GM19193 (cell line): Measurements from ENCODE around the gene ZNF474.

ENCODE experiments used
- POLR2A ChIP-seq: IDR thresholded peaks from 4 replicates; pipeline ENCODE4 v1.6.1; 2011; ENCODE audit not compliant: insufficient read depth, insufficient read length; ENCODE audit errors: extremely low read depth

The ZNF474 gene

DNA sequence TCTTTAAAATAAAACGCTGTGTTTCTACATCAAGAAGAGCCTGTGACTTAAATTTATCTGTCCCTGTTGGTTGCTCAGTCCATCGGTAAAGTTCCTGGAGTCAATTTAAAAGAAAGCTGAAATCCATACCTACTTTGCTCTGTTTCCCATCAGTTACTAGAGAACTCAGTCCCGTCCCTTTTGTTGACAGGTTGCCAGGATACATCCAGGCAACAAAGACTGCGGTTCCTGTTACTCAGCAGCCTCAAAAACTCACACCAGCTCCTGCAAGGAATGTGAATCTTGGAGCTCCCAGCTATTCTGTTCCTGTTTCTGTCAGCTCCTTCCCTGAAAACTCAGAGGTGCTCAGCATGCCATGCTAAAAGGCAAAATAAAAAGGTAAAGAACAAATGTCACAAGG is at the start of gene ZNF474:
Gene ZNF474 (plus strand): TSS at position 241 of the 400 bp plus-strand sequence. CDS start 22,445 bp downstream, outside the sequence.
- TF ChIP-seq POLR2A: no peak

GRCh38 chr5:122081541-122081940 is 47.8 kb upstream of the ZNF474 start:
- TF ChIP-seq POLR2A: no peak

DNA sequence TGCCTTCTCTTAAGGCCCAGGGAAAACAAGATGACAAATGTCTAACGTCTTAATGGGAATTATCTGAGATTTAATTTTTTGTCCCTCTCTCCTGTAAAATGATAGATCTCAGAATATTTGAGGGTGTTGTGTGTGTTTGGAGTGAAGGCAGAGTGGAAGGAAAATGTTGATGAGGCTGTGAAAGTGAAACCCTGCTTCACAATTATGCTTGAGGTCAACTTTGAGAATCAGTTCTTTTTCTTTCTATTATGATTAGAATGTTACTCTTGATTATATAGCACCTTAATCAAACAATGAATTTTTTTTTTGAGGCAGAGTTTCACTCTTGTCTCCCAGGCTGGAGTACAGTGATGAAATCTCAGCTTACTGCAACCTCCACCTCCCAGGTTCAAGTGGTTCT is 45.8 kb upstream of the ZNF474 start:
- TF ChIP-seq POLR2A: no peak

DNA sequence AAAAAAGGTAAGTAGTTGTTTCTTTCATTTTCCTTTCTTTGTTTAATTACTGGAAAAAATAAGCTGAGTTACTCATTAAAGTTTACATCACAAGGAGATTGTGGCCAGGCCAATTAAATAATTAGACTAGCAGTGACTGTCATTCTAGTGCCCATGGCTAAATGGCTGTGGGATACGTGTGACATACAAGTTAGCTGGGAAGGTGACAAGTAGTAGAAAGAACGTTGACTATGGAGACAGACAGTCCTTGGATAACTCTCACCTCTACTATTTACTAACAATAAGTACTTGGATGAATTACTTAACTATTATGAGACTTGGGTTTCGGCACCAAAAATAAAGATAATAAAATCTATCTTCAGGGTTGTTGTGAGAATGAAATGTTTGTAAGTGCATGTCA is 44.3 kb upstream of the ZNF474 start:
- no peak for TF ChIP-seq POLR2A

- no peak for TF ChIP-seq POLR2A
These were observed 40.0 kb upstream of the ZNF474 start for GRCh38 chr5:122089096-122090013.

GRCh38 chr5:122091936-122092600 is 37.3 kb upstream of the ZNF474 start:
- no peak for TF ChIP-seq POLR2A

DNA sequence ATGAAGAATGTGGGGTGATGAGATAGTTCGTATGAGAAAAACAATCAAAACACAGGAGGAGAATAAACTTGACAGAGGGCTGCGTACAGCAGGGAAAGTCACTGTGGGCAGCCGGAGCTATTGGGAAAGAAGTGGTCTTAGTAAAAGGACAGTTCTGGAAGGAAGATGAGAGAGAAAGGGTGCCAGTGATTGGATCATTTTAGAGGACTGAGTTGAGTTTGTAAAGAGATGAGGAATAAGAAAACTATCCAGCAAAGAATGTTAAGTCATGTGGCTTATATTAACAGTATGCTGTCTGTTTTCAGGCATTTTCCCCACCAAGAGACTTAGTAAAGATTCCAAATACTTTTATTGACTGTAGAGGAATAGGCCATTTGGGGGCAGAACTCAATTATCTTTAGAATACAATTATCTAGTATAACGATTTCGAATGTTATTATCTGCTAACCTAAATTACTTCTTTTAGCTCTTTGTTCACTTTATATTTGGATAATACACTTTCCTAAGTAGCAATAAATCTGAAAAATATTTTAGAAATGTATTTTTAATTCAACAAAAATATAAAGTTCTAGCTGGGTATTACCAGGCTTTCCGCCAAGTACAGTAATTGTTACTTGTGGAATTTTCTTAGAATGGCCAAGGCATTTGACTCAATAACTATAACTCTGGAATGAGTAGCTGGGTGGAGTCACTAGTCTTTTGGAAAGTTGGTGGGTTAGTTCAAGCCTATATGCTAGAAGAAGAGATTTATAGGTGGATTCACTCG is 35.7 kb upstream of the ZNF474 start:
- no peak for TF ChIP-seq POLR2A

- no peak for TF ChIP-seq POLR2A
These were observed 34.2 kb upstream of the ZNF474 start for GRCh38 chr5:122095158-122095557.

GRCh38 chr5:122097391-122097790 is 32.0 kb upstream of the ZNF474 start:
- no peak for TF ChIP-seq POLR2A

GRCh38 chr5:122099060-122099790 is 30.1 kb upstream of the ZNF474 start:
- TF ChIP-seq POLR2A: no peak

GRCh38 chr5:122101636-122102285 is 27.6 kb upstream of the ZNF474 start:
- TF ChIP-seq POLR2A: no peak

GRCh38 chr5:122102825-122103224 is 26.5 kb upstream of the ZNF474 start:
- TF ChIP-seq POLR2A: no peak

GRCh38 chr5:122105909-122106308 is 23.4 kb upstream of the ZNF474 start:
- TF ChIP-seq POLR2A: no peak

GRCh38 chr5:122107016-122107415 is 22.3 kb upstream of the ZNF474 start:
- no peak for TF ChIP-seq POLR2A
